Mesenchymal stem cell (in vitro differentiated cells and primary cell): ENCODE measurements around the gene MUC2.

ENCODE experiments used
- DNase-seq: peaks from one replicate; pipeline ENCODE4 v3.0.0-alpha.2; 2013
- H2AFZ ChIP-seq: one replicate; pipeline ENCODE4 v1.6.1; 2013; ENCODE audit warnings: low read depth, mild to moderate bottlenecking, control low read depth, inconsistent platforms, low read length, moderate library complexity
- H2AK5ac ChIP-seq: 2 replicates; pipeline ENCODE4 v1.6.1; 2013; ENCODE audit warnings: low read length, moderate library complexity, mild to moderate bottlenecking, inconsistent platforms; ENCODE audit not compliant: severe bottlenecking
- H2BK120ac ChIP-seq: one replicate; pipeline ENCODE4 v1.6.1; 2013; ENCODE audit warnings: low read depth, mild to moderate bottlenecking, inconsistent platforms, low read length, moderate library complexity
- H2BK12ac ChIP-seq, 2 experiments: one replicate each; pipeline ENCODE4 v1.6.1; 2013; ENCODE audit warnings: inconsistent platforms in 2 of 2, low read length in 2 of 2, mild to moderate bottlenecking in 2 of 2, moderate library complexity in 2 of 2, control low read depth in 1 of 2
- H2BK15ac ChIP-seq: one replicate; pipeline ENCODE4 v1.6.1; 2013; ENCODE audit warnings: mild to moderate bottlenecking, low read depth, inconsistent platforms; ENCODE audit not compliant: poor library complexity, severe bottlenecking
- H2BK5ac ChIP-seq: 2 replicates; pipeline ENCODE4 v1.6.1; 2013; ENCODE audit warnings: low read depth, mild to moderate bottlenecking, low read length, control low read depth, inconsistent platforms; ENCODE audit not compliant: poor library complexity, severe bottlenecking
- H3K14ac ChIP-seq, 2 experiments: one replicate each; pipeline ENCODE4 v1.6.1; 2013; ENCODE audit warnings: inconsistent platforms in 2 of 2, low read length in 2 of 2, control low read depth in 1 of 2, mild to moderate bottlenecking in 1 of 2, moderate library complexity in 1 of 2
- H3K18ac ChIP-seq, 2 experiments: one replicate each; pipeline ENCODE4 v1.6.1; 2013; ENCODE audit warnings: inconsistent platforms in 2 of 2, low read length in 2 of 2, control low read depth in 1 of 2, low read depth in 1 of 2, mild to moderate bottlenecking in 1 of 2
- H3K23ac ChIP-seq, 2 experiments: one replicate each; pipeline ENCODE4 v1.6.1; 2013; ENCODE audit warnings: inconsistent platforms in 2 of 2, low read length in 2 of 2, mild to moderate bottlenecking in 2 of 2, moderate library complexity in 2 of 2, control low read depth in 1 of 2
- H3K27ac ChIP-seq: 2 replicates; pipeline ENCODE4 v1.5.1; 2013; ENCODE audit warnings: mild to moderate bottlenecking, moderate library complexity, low read length, control low read depth, inconsistent platforms; ENCODE audit not compliant: poor library complexity, severe bottlenecking
- H3K27me3 ChIP-seq, 2 experiments: 2 replicates each; pipeline versions ENCODE4 v1.6.1 to v1.7.0; 2013; ENCODE audit warnings: low read length in 2 of 2, mild to moderate bottlenecking in 2 of 2, moderate library complexity in 2 of 2, control low read depth in 1 of 2, inconsistent platforms in 1 of 2; ENCODE audit not compliant: control insufficient read depth in 1 of 2, insufficient read depth in 1 of 2
- H3K36me3 ChIP-seq, 2 experiments: 2 replicates each; pipeline versions ENCODE4 v1.6.1 to v1.7.0; 2013; ENCODE audit warnings: low read length in 2 of 2, control low read depth in 1 of 2, inconsistent platforms in 1 of 2, low read depth in 1 of 2, mild to moderate bottlenecking in 1 of 2; ENCODE audit not compliant: insufficient read depth in 2 of 2, control insufficient read depth in 1 of 2
- H3K4ac ChIP-seq, 2 experiments: one replicate each; pipeline ENCODE4 v1.6.1; 2013; ENCODE audit warnings: inconsistent platforms in 2 of 2, low read length in 2 of 2, mild to moderate bottlenecking in 2 of 2, moderate library complexity in 2 of 2, control low read depth in 1 of 2, low read depth in 1 of 2
- H3K4me1 ChIP-seq: 2 replicates; pipeline ENCODE4 v1.6.1; 2013; ENCODE audit warnings: low read depth, low read length, control low read depth; ENCODE audit not compliant: control insufficient read depth, insufficient read depth
- H3K4me2 ChIP-seq: 2 replicates; pipeline ENCODE4 v1.6.1; 2013; ENCODE audit warnings: low read length, mild to moderate bottlenecking, inconsistent platforms; ENCODE audit not compliant: poor library complexity, severe bottlenecking
- H3K4me3 ChIP-seq, 2 experiments: 2 replicates each; pipeline versions ENCODE4 v1.5.1 to v1.7.0; 2013; ENCODE audit warnings: low read length in 2 of 2, mild to moderate bottlenecking in 2 of 2, control low read depth in 1 of 2, low read depth in 1 of 2; ENCODE audit not compliant: insufficient read depth in 1 of 2
- H3K79me1 ChIP-seq: replicated peaks from 2 replicates; pipeline ENCODE4 v1.6.1; 2013; ENCODE audit warnings: mild to moderate bottlenecking, control low read depth, low read length, inconsistent platforms; ENCODE audit not compliant: poor library complexity, severe bottlenecking
- H3K9ac ChIP-seq: 2 replicates; pipeline ENCODE4 v1.7.0; 2013; ENCODE audit warnings: mild to moderate bottlenecking, low read length, moderate library complexity
- H3K9me3 ChIP-seq: 2 replicates; pipeline ENCODE4 v1.7.0; 2013; ENCODE audit warnings: mild to moderate bottlenecking, low read length; ENCODE audit not compliant: control insufficient read depth
- H4K8ac ChIP-seq: one replicate; pipeline ENCODE4 v1.6.1; 2013; ENCODE audit warnings: inconsistent platforms, mild to moderate bottlenecking, low read length, moderate library complexity
- H4K91ac ChIP-seq: one replicate; pipeline ENCODE4 v1.6.1; 2013; ENCODE audit warnings: mild to moderate bottlenecking, low read length, inconsistent platforms
- WGBS: methylation state at CpG from one replicate; pipeline ENCODE4 v1.1.7; 2013; ENCODE audit warnings: mixed read lengths; 5-methylcytosine and 5-hydroxymethylcytosine counted together

The MUC2 gene

DNA sequence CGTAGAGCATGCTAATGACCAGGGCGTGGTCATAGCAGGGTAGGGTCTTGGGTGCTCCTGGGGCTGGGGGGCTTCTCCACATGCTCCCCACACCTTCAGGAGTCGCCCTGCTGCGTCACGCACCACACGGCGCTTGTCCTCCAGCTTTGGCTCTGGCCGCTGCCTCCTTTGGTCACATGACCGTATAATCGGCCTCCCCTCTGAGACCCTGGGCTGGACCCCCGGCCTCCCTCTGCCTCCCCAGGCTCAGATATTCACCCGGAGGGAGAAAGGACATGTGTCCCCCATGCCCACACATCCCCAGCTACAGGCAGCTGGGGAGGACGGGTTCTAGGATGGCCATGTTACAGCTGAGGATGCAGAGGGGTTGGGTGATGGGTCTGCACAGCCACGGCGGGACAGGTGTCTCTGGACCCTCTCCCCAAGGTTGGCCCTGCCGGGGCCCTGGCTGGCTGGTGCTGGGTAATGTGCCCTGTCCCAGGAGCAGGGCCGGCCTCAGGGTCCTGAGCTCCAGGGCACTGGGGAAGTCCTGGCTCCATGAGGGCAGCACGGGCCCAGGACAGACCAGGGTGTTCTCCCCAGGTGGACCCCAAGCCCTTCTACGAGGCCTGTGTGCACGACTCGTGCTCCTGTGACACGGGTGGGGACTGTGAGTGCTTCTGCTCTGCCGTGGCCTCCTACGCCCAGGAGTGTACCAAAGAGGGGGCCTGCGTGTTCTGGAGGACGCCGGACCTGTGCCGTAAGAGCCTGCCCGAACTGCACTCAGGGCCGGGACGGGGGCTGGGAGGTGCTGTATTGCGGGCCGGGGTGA, 14.5 kb downstream of the MUC2 start:
- DNase-seq: no peak
- Histone ChIP-seq H3K9me3 (no peaks in the 10 kb centered on the region), H3K23ac (no peak overlapping the region), H2AK5ac (no peak overlapping the region), H3K4me3 (no peak overlapping the region), H3K27ac (no peak overlapping the region), H3K4me2 (no peak overlapping the region), H2AFZ (no peak overlapping the region), H3K18ac (no peak overlapping the region), H2BK15ac (no peak overlapping the region), H3K4ac (no peak overlapping the region), H3K36me3 (no peaks in the 10 kb centered on the region), H3K9ac (no peak overlapping the region), H2BK120ac (no peak overlapping the region), H3K4me1 (peaks cover 3% of the 10 kb centered on the region), H3K27me3 (peaks cover 4 to 20% of the 10 kb centered on the region in 2 experiments), H2BK12ac (no peak overlapping the region), H4K8ac (no peak overlapping the region), H2BK5ac (no peak overlapping the region), H3K14ac (no peak overlapping the region), H3K79me1 (no peaks in the 10 kb centered on the region), H4K91ac (no peak overlapping the region)
- 91% methylated on average over 33 of the region's 33 CpGs for WGBS

DNA sequence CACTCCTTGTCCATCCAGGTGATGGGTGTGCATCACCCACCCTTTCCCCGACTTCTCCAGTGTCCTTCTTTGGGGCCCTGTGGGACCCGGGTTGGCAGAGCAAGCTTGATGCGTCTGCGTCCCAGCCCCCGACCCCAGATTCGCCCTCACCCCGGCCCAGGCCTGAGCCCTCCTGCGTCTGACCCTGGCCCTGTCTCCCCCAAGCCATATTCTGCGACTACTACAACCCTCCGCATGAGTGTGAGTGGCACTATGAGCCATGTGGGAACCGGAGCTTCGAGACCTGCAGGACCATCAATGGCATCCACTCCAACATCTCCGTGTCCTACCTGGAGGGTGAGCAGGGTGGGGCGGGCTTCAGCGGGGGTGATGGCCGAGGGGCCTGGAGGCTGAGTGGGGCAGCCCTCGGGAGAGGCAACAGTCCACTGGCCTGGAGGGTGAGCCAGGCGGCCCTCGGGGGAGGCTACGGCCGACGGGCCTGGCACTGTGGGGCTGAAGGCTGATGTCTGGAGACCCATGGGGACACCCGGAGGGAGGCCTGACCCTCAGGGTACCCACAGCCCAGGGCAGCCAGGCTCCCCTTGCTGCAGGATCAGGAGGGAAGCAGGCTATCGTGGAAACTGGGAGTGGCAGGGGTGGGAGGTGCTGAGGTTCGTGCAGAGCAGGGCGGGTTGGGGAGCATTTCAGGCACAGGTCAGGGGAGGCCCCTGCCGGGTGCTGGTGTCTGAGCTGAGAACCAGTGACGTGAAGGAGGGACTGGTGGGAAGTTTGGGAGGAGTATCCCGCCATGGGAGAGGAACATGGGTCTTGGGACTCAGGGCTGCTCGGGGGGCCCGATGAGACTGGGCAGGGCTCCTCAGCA, 15.3 kb downstream of the MUC2 start:
- no peak overlapping the region for H2BK5ac ChIP-seq
- H3K4ac ChIP-seq: no peak overlapping the region
- no peak overlapping the region for H3K9ac ChIP-seq
- H3K9me3 ChIP-seq: no peaks in the 10 kb centered on the region
- WGBS: 84% methylated on average over 31 of the region's 31 CpGs
- peaks cover 2 to 18% of the 10 kb centered on the region in 2 experiments for H3K27me3 ChIP-seq
- no peak overlapping the region for H3K23ac ChIP-seq
- H3K4me3 ChIP-seq: no peak overlapping the region
- no peak overlapping the region for H2BK12ac ChIP-seq
- no peaks in the 10 kb centered on the region for H3K36me3 ChIP-seq
- no peak overlapping the region for H3K27ac ChIP-seq
- H3K79me1 ChIP-seq: no peaks in the 10 kb centered on the region
- H2AK5ac ChIP-seq: no peak overlapping the region
- no peak overlapping the region for H2BK120ac ChIP-seq
- DNase-seq: no peak
- H2BK15ac ChIP-seq: no peak overlapping the region
- H2AFZ ChIP-seq: no peak overlapping the region
- no peak overlapping the region for H3K14ac ChIP-seq
- H4K91ac ChIP-seq: no peak overlapping the region
- H3K4me1 ChIP-seq: peaks cover 3% of the 10 kb centered on the region
- H3K18ac ChIP-seq: no peak overlapping the region
- no peak overlapping the region for H4K8ac ChIP-seq
- no peak overlapping the region for H3K4me2 ChIP-seq

DNA sequence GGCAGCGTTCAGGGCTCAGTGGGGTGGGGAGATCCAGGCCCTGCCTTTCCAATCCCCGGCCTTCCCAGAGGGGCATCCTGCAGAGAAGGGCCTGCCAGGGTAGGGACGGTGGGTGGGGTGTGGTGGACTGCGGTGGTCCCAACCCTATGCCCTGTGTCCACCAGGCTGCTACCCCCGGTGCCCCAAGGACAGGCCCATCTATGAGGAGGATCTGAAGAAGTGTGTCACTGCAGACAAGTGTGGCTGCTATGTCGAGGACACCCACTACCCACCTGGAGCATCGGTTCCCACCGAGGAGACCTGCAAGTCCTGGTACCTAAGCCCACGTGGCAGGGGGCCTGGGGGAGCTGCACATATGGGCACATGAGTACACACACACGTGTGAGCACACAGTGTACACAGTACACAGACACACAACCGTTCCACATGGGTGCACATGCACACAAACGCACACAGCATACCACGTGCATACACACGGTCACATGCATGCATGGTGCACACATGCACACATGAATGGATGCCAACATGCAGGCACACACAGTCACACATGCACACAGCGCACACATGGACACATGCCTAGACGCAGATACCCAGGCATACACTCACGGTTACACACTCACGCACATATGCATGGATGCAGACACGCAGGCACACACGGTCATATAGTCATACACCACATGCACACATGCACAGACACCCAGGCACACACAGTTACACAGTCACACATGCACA, 16.1 kb downstream of the MUC2 start:
- Histone ChIP-seq H2AK5ac (no peak overlapping the region), H2BK12ac (no peak overlapping the region), H3K4me3 (no peak overlapping the region), H3K4ac (no peak overlapping the region), H3K36me3 (no peaks in the 10 kb centered on the region), H3K27ac (no peak overlapping the region), H2BK15ac (no peak overlapping the region), H4K91ac (no peak overlapping the region), H3K27me3 (peaks cover 0 to 19% of the 10 kb centered on the region in 2 experiments), H3K18ac (no peak overlapping the region), H2BK5ac (no peak overlapping the region), H3K23ac (no peak overlapping the region), H3K4me1 (peaks cover 2% of the 10 kb centered on the region), H4K8ac (no peak overlapping the region), H3K79me1 (no peaks in the 10 kb centered on the region), H2BK120ac (no peak overlapping the region), H3K14ac (no peak overlapping the region), H3K9ac (no peak overlapping the region), H2AFZ (no peak overlapping the region), H3K9me3 (no peaks in the 10 kb centered on the region), H3K4me2 (no peak overlapping the region)
- WGBS: 84% methylated on average over 19 of the region's 20 CpGs
- DNase-seq: no peak
